GM12892 (cell line): Measurements from ENCODE around the gene LAMA3.

Source experiments
- DNase-seq: peaks from one replicate; pipeline ENCODE4 v3.0.0; 2011; ENCODE audit not compliant: insufficient read length
- FAIRE-seq: peaks from 2 replicates; lab custom pipeline; 2011; peaks lifted over from hg19 to GRCh38; lab: Jason Lieb, UNC
- POLR2A ChIP-seq: IDR thresholded peaks from 2 replicates; pipeline ENCODE4 v1.6.1; 2011; ENCODE audit warnings: low read depth, low read length, control low read depth
- POLR2AphosphoS5 ChIP-seq: IDR thresholded peaks from 2 replicates; pipeline ENCODE4 v1.6.1; 2011; ENCODE audit warnings: low read depth, low read length, control low read depth
- TAF1 ChIP-seq: IDR thresholded peaks from 2 replicates; pipeline ENCODE4 v1.6.1; 2011; ENCODE audit warnings: low read depth, mild to moderate bottlenecking, control low read depth, low read length, borderline replicate concordance

LAMA3 gene

DNA sequence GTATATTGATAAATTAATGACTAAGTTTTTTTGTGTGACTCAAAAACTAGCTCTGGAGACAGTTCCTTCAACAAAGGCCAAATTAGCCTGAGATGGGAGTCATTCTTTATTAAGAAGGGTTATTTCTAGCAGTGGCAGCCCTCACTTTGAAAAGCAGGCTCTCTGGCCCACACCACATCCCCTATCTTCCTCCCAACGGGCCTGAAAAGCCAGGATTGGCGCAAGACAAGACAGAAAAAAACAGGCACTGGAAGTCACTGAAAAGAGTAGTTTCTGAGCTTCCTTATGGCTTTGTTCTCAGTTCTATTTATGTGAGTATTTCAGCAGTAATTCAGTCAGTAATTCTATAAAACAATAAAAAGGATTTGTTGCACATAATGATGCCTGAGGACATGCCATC is 149.0 kb downstream of the LAMA3 start:
- FAIRE-seq (no peak), DNase-seq (no peak)
- TF ChIP-seq POLR2A, result no peak
- no peak for TF ChIP-seq TAF1
- no peak for TF ChIP-seq POLR2AphosphoS5

DNA sequence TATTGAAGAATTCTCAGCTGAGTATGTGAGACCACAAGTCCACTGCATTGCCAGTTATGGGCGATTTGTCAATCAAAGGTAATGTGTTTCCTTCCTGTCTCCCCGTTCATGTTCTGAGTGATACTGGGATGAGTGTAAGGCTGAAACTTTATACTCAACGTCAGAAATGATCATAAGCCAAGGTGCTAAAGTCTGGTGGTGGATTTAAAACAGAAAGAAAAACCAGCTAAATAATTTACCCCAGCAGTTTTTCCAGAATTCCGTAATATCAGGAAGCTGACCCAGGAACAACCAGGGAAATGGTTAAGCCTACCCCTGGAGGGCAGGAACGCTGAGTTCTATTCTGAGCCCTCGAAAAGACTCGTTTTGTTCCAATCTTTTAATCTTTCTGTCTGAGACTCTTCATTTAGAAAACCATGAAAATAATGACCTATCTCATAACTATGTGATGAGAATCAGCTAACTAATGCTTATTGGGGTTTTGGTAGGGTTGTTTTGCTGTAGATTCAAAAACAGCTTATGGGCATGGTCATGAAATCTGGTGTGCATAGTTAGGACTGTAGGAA is 149.6 kb downstream of the LAMA3 start:
- FAIRE-seq, result no peak
- DNase-seq, result no peak
- TF ChIP-seq POLR2A (no peak), POLR2AphosphoS5 (no peak)

DNA sequence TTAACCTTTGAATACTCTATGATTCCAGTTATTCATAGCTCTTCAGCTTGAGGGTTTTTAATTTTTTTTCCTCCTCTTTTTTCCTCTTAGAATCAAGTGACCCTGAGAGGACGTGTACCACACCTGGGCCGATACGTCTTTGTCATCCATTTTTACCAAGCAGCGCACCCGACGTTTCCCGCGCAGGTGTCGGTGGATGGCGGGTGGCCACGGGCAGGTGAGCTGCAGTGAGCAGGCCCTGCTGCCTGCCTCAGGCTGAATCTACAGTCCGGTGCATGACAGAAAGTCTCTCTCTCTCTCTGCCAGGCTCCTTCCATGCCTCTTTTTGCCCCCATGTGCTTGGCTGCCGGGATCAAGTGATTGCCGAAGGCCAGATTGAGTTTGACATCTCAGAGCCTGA is 153.1 kb downstream of the LAMA3 start:
- DNase-seq, result no peak
- no peak for FAIRE-seq
- TF ChIP-seq POLR2AphosphoS5, result no peak
- TF ChIP-seq POLR2A, result no peak
- no peak for TF ChIP-seq TAF1

DNA sequence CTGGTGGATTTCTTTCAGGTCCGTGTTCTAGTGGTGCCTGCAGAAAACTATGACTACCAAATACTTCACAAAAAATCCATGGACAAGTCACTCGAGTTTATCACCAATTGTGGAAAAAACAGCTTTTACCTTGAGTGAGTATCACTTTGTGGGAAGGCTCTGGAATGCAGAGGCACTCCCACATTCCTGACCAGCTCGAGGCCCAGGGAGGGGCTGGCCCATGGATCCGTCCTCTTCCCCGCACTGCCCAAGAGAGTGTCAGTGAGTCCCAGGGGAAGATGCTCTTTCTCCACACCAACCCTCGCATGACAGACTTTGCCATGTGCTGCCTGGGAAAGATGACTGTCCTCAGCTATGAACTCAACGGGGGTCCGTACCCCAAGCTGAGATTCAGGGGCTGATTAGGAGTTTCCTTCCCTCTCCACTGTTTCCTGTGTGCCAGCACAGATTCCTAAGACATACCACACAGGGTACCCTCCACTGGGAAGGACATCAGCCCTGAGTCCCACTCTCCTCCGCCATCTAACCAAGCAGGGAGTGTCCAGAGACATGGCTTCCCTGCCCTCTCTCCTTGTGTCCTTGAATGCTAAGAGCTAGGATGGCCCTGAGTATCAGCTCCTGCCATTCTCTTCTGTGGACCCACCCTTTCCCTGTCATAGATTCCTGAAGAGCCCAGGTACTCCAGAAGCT is 155.9 kb downstream of the LAMA3 start:
- FAIRE-seq (no peak), DNase-seq (no peak)
- TF ChIP-seq POLR2A (no peak), TAF1 (no peak), POLR2AphosphoS5 (no peak)

DNA sequence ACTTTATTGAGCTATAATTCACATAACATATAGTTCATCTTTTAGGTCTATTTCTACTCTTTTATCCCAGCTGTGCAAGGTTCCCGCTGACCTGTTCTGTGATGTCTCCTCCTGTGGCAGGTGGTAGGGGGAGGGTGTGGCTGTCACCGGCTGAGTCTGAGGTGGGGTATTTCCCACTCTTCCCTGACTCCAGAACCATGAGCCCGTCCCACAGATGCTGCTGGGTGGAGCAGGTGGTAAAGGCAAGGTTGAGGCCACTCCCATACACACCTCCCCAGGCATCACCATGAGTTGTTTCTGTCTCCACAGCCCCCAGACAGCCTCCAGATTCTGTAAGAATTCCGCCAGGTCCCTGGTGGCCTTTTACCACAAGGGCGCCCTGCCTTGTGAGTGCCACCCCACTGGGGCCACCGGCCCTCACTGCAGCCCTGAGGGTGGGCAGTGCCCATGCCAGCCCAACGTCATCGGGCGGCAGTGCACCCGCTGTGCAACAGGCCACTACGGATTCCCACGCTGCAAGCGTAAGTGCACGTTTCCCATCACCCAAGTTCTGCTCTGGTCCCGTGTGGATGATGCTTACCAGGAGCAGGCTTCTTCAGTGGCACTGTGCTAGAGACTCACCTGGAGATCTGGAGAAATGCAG is 156.9 kb downstream of the LAMA3 start:
- no peak for DNase-seq
- TF ChIP-seq TAF1 (no peak), POLR2AphosphoS5 (no peak), POLR2A (no peak)
- FAIRE-seq, result no peak

DNA sequence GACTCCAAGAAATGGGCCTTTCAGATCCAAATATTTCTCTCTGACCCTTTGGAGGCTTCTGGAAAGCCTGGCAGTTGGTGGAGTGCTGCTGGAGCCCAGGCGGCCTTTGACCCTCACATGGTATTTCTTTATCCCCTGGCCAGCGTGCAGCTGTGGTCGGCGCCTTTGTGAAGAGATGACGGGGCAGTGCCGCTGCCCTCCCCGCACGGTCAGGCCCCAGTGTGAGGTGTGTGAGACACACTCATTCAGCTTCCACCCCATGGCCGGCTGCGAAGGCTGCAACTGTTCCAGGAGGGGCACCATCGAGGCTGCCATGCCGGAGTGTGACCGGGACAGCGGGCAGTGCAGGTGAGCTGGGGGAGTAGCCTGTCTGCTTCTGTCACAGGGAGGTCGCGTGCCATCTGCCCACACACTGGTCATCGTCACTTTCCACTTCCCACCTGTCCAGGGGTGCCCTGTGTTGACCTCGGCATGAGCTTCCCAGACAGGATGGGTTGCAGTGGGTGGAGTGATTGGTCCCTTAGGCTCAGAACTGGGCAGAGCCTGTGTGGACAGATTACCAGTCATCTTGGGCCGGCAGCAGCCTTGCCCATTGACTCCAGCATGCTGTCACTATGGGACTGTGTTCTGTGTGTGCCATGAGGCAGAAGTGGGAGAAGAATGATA is 158.2 kb downstream of the LAMA3 start:
- DNase-seq (no peak), FAIRE-seq (no peak)
- TF ChIP-seq POLR2AphosphoS5, result no peak
- TF ChIP-seq POLR2A, result no peak
- no peak for TF ChIP-seq TAF1

DNA sequence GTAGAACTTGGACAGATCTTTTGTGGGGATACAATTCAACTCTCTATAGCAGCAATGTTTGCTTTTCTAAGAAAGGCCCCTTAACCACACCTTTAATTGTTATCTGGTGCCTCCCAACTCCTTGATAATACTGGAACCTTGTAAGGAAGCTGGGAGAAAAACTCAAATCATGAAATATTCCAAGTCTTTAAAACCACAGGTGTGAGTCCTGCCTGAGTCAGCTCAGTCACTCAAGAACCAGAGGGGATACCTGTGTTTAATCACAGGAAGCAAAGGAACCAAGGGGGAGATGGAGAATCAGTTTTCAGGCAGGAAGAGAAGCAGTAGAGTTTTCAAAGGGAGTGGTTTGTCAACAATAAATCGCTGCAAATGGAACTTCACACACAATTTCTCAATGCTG is 159.9 kb downstream of the LAMA3 start:
- DNase-seq, result no peak
- no peak for FAIRE-seq
- no peak for TF ChIP-seq POLR2A
- no peak for TF ChIP-seq POLR2AphosphoS5
- TF ChIP-seq TAF1, result no peak

DNA sequence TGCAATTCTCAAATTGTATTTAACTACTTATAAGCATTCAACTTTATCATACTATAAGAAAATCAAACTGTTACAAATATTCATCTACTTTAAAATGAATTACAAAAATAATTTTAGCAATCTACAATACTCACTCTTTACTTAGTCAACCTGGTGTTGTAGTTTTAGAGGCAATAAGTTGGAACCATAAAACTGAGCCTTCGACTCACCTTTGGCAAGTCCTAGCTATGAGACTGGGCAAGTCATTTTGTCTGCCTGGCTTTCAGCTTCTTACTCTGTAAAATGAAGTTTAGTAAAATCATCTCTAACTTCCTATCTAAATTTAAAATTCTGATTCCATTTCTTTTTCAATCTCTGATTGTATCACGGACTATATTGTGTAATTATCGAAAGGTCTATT is 161.0 kb downstream of the LAMA3 start:
- TF ChIP-seq TAF1 (no peak), POLR2A (no peak), POLR2AphosphoS5 (no peak)
- DNase-seq (no peak), FAIRE-seq (no peak)

DNA sequence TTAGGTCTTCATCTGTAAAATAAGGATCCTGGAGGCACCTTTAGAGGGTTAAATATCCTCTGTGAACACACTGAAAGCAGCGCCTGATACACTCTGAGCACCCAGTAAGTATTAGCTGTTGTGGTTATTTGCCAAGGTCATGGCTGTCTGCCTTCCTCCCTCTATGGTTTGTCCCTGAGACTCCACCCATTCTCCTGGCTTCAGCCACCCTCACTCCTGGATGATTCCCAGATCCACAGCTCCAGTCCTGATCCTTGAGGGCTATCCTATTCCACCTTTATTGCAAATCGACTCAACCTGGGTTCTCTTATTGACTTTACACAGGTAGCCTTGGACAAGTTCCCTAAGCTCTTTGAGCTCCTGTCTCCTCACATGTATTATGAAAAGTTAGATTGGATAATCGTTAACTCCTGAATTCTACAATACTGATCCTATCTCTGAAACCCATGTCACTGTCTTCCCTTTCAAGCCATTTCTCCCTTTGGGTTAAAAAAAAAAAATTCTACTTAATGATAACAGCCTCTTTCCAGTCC is 162.3 kb downstream of the LAMA3 start:
- no peak for DNase-seq
- no peak for FAIRE-seq
- no peak for TF ChIP-seq POLR2AphosphoS5
- no peak for TF ChIP-seq TAF1
- no peak for TF ChIP-seq POLR2A

DNA sequence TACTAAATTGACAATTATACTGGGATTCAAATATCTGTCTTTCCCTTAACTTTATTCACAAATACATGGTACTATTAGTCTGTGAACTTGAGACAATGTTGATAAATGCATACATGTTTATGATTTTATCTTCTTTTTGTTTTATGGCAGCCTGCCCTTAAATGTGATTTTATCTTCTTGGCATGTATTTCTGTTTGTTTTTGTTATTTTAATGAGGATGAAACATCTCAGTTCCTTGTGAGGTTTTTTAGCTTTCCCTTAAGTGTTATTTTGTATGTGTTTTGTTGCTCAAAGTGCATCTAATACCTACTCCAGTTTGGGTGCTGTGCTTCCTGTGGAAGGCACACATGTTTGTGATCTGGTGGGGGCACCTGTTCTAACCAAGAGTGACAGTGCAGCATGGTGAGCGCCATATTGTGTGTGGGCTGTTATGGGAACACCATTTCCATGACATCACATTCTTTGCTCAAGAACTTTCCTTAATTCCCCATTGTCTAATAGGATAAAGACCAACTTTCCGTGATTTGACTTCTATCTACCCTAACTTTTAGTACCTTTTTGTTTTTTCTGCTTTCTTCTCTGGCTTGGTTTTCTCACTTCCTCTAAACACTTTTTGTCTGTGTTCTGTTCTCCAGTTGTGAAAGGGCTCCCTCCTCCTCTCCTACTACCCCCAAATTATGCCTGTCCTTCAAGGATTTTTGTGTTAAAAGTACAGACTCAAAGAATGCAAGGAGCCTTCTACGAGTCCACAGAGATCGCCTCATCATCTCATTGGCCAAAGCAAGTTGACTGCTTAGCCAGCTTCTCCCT is 163.2 kb downstream of the LAMA3 start:
- TF ChIP-seq POLR2AphosphoS5, result no peak
- no peak for TF ChIP-seq TAF1
- no peak for TF ChIP-seq POLR2A
- DNase-seq (no peak), FAIRE-seq (no peak)
